H1 (cell line): Measurements from ENCODE around the gene TBC1D30. TPM values are rescaled to one million over a fixed set of nuclear protein-coding genes. Genes with fewer than 3 reads are reported as not detected.

ENCODE experiments used
- CTCF ChIA-PET: fragments of 300-600 bp; sonication (Branson Sonifier 250); formaldehyde crosslinking; loops from one replicate; lab custom pipeline; 2021; ENCODE audit not compliant: partially characterized antibody; lab: Charles Lee
- POLR2A ChIA-PET: fragments of 300-600 bp; sonication (Branson Sonifier 250); formaldehyde crosslinking; loops from one replicate; lab custom pipeline; 2021; ENCODE audit warnings: inconsistent platforms; ENCODE audit not compliant: partially characterized antibody; lab: Charles Lee
- DNase-seq, 2 experiments: peaks; one replicate each; pipeline versions ENCODE4 v3.0.0 to v3.0.0-alpha.2; 2010 to 2022; ENCODE audit warnings: low spot score in 2 of 2, low read depth in 1 of 2, mixed read lengths in 1 of 2
- FAIRE-seq: peaks from 2 replicates; lab custom pipeline; 2011; peaks lifted over from hg19 to GRCh38; lab: Jason Lieb, UNC
- H2AFZ ChIP-seq: 2 replicates; pipeline ENCODE4 v1.8.1; 2012; ENCODE audit warnings: low read length, inconsistent platforms
- H2AK5ac ChIP-seq: 2 replicates; pipeline ENCODE4 v1.6.1; 2013; ENCODE audit warnings: low read depth, low read length
- H2BK120ac ChIP-seq: replicated peaks from 2 replicates; pipeline ENCODE3; 2013; ENCODE audit warnings: low read depth, low read length, inconsistent platforms
- H2BK12ac ChIP-seq: 2 replicates; pipeline ENCODE4 v1.6.1; 2013; ENCODE audit warnings: low read depth, low read length
- H2BK15ac ChIP-seq: 2 replicates; pipeline ENCODE4 v1.6.1; 2013; ENCODE audit warnings: low read length
- H2BK20ac ChIP-seq: 2 replicates; pipeline ENCODE4 v1.6.1; 2013; ENCODE audit warnings: low read length
- H2BK5ac ChIP-seq: 2 replicates; pipeline ENCODE4 v1.6.1; 2013; ENCODE audit warnings: low read depth, low read length
- H3K14ac ChIP-seq: 2 replicates; pipeline ENCODE4 v1.6.1; 2013; ENCODE audit warnings: inconsistent platforms; ENCODE audit not compliant: insufficient read length
- H3K18ac ChIP-seq: 2 replicates; pipeline ENCODE4 v1.6.1; 2013; ENCODE audit warnings: low read length; ENCODE audit errors: extremely low read depth
- H3K23ac ChIP-seq: 2 replicates; pipeline ENCODE4 v1.6.1; 2013; ENCODE audit warnings: inconsistent platforms; ENCODE audit not compliant: insufficient read length
- H3K23me2 ChIP-seq: 2 replicates; pipeline ENCODE4 v1.6.1; 2013; ENCODE audit warnings: low read depth, low read length
- H3K27ac ChIP-seq: 2 replicates; pipeline ENCODE4 v1.6.1; 2011; ENCODE audit warnings: low read depth, low read length, inconsistent platforms
- H3K27me3 ChIP-seq, 4 experiments: replicated peaks in 1 of 4; 1 replicate in 1 of 4; 2 replicates in 3 of 4; pipeline versions ENCODE4 v1.6.1 to v1.8.1; 2011 to 2013; ENCODE audit warnings: low read length in 3 of 4, mild to moderate bottlenecking in 3 of 4, inconsistent platforms in 2 of 4, mixed read lengths in 2 of 4, moderate library complexity in 1 of 4; ENCODE audit not compliant: control insufficient read depth in 3 of 4, insufficient read depth in 3 of 4; ENCODE audit errors: extremely low read depth in 1 of 4
- H3K36me3 ChIP-seq, 4 experiments: 2 replicates each; pipeline versions ENCODE4 v1.6.1 to v1.8.1; 2011 to 2013; ENCODE audit warnings: mild to moderate bottlenecking in 4 of 4, low read length in 3 of 4, moderate library complexity in 2 of 4, control low read depth in 1 of 4, inconsistent platforms in 1 of 4; ENCODE audit not compliant: insufficient read depth in 4 of 4, control insufficient read depth in 2 of 4
- H3K4ac ChIP-seq: replicated peaks from 2 replicates; pipeline ENCODE3; 2013; ENCODE audit warnings: low read length, low read depth, mixed read lengths, inconsistent platforms; ENCODE audit not compliant: insufficient read length
- H3K4me1 ChIP-seq, 4 experiments: replicated peaks in 1 of 4; 1 replicate in 1 of 4; 2 replicates in 3 of 4; pipeline versions ENCODE4 v1.6.1 to v1.8.1; 2011 to 2013; ENCODE audit warnings: low read length in 3 of 4, inconsistent platforms in 2 of 4, mixed read lengths in 1 of 4; ENCODE audit not compliant: insufficient read depth in 4 of 4, control insufficient read depth in 3 of 4
- H3K4me2 ChIP-seq, 2 experiments: 2 replicates each; pipeline versions ENCODE4 v1.6.1 to v1.8.1; 2011 to 2013; ENCODE audit warnings: low read depth in 2 of 2, low read length in 2 of 2, control low read depth in 1 of 2, inconsistent platforms in 1 of 2, mild to moderate bottlenecking in 1 of 2; ENCODE audit not compliant: insufficient read depth in 1 of 2
- H3K4me3 ChIP-seq, 4 experiments: fragments of 200-600, 300-600 bp in 1 of 4; sonication (generic), shearing (Covaris generic), sonication (Bioruptor Twin) in 1 of 4; 2 replicates each; pipeline versions ENCODE4 v1.5.1 to v1.8.1; 2011 to 2016; ENCODE audit warnings: low read length in 4 of 4, low read depth in 3 of 4, control low read depth in 2 of 4, inconsistent platforms in 2 of 4, mild to moderate bottlenecking in 2 of 4, mixed read lengths in 1 of 4, moderate library complexity in 1 of 4; ENCODE audit not compliant: insufficient read depth in 2 of 4; ENCODE audit errors: extremely low read depth in 1 of 4
- H3K56ac ChIP-seq: replicated peaks from 2 replicates; pipeline ENCODE3; 2013; ENCODE audit warnings: low read depth, mild to moderate bottlenecking, mixed read lengths, low read length, inconsistent platforms; ENCODE audit not compliant: insufficient read length
- H3K79me1 ChIP-seq: 2 replicates; pipeline ENCODE4 v1.6.1; 2013; ENCODE audit warnings: low read depth, low read length, control low read depth
- H3K79me2 ChIP-seq, 2 experiments: 2 replicates each; pipeline versions ENCODE4 v1.6.1 to v1.8.1; 2012 to 2013; ENCODE audit warnings: low read length in 2 of 2, mild to moderate bottlenecking in 2 of 2, inconsistent platforms in 1 of 2; ENCODE audit not compliant: insufficient read depth in 2 of 2, control insufficient read depth in 1 of 2
- H3K9ac ChIP-seq, 4 experiments: replicated peaks in 1 of 4; 1 replicate in 1 of 4; 2 replicates in 3 of 4; pipeline versions ENCODE4 v1.6.1 to v1.8.1; 2011 to 2013; ENCODE audit warnings: low read depth in 3 of 4, low read length in 3 of 4, control low read depth in 2 of 4, mild to moderate bottlenecking in 2 of 4, moderate library complexity in 2 of 4, inconsistent platforms in 1 of 4; ENCODE audit errors: extremely low read depth in 1 of 4
- H3K9me3 ChIP-seq, 2 experiments: 2 replicates each; pipeline versions ENCODE4 v1.6.1 to v1.8.1; 2012 to 2013; ENCODE audit warnings: mild to moderate bottlenecking in 2 of 2, moderate library complexity in 2 of 2, control low read depth in 1 of 2, inconsistent platforms in 1 of 2, low read depth in 1 of 2, low read length in 1 of 2, mixed read lengths in 1 of 2; ENCODE audit not compliant: insufficient read depth in 2 of 2
- H4K20me1 ChIP-seq, 2 experiments: replicated peaks in 1 of 2; 2 replicates each; pipeline versions ENCODE3 to v1.8.1; 2011 to 2013; ENCODE audit warnings: inconsistent platforms in 2 of 2, low read length in 2 of 2, mild to moderate bottlenecking in 1 of 2; ENCODE audit not compliant: insufficient read depth in 2 of 2, control insufficient read depth in 1 of 2
- H4K5ac ChIP-seq: 2 replicates; pipeline ENCODE4 v1.6.1; 2013; ENCODE audit warnings: low read length, low read depth, mixed read lengths, inconsistent platforms; ENCODE audit not compliant: insufficient read length
- H4K8ac ChIP-seq: 2 replicates; pipeline ENCODE4 v1.8.0; 2013; ENCODE audit warnings: mild to moderate bottlenecking, moderate library complexity, low read length, inconsistent platforms; ENCODE audit not compliant: insufficient read depth; ENCODE audit errors: extremely low read depth
- H4K91ac ChIP-seq: replicated peaks from 2 replicates; pipeline ENCODE3; 2013; ENCODE audit warnings: low read length, mixed read lengths, inconsistent platforms; ENCODE audit not compliant: insufficient read length
- BRCA1 ChIP-seq: IDR thresholded peaks from 2 replicates; pipeline ENCODE4 v1.6.1; 2012; ENCODE audit warnings: low read depth, low read length, improper control_type of control experiment
- CTBP2 ChIP-seq: IDR thresholded peaks from 2 replicates; pipeline ENCODE4 v1.7.0; 2011; ENCODE audit warnings: borderline replicate concordance, mild to moderate bottlenecking, moderate library complexity, mixed read lengths, low read length; ENCODE audit not compliant: insufficient read depth, insufficient read length
- EGR1 ChIP-seq: IDR thresholded peaks from 2 replicates; pipeline ENCODE4 v1.6.1; 2011; ENCODE audit warnings: low read depth, low read length, borderline replicate concordance
- PHF8 ChIP-seq: fragments of 200-600 bp; sonication (generic); conservative IDR thresholded peaks from 2 replicates; pipeline ENCODE4 v1.7.1; 2012; ENCODE audit warnings: low read depth, mild to moderate bottlenecking, inconsistent platforms, low read length, moderate library complexity
- RXRA ChIP-seq: IDR thresholded peaks from 2 replicates; pipeline ENCODE4 v1.6.1; 2011; ENCODE audit warnings: low read depth, mild to moderate bottlenecking, low read length, moderate library complexity; ENCODE audit not compliant: insufficient read depth
- SAP30 ChIP-seq: fragments of 300-600 bp; sonication (generic); IDR thresholded peaks from 2 replicates; pipeline ENCODE4 v1.7.1; 2012; ENCODE audit warnings: low read length, moderate library complexity, mild to moderate bottlenecking, inconsistent platforms; ENCODE audit not compliant: insufficient read depth, insufficient replicate concordance
- SIN3A ChIP-seq, 2 experiments: IDR thresholded peaks in 1 of 2; conservative IDR thresholded peaks in 1 of 2; 2 replicates each; pipeline ENCODE4 v1.6.1; 2011 to 2012; ENCODE audit warnings: low read length in 2 of 2, improper control_type of control experiment in 1 of 2, low read depth in 1 of 2, mild to moderate bottlenecking in 1 of 2
- TAF7 ChIP-seq: optimal IDR thresholded peaks from 2 replicates; pipeline ENCODE3; 2011; ENCODE audit warnings: low read depth, mild to moderate bottlenecking, inconsistent platforms, low read length, moderate library complexity, borderline replicate concordance
- TCF12 ChIP-seq: IDR thresholded peaks from 2 replicates; pipeline ENCODE4 v1.6.1; 2011; ENCODE audit warnings: low read depth, mild to moderate bottlenecking, low read length
- TEAD4 ChIP-seq: IDR thresholded peaks from 2 replicates; pipeline ENCODE4 v1.6.1; 2012; ENCODE audit warnings: low read depth, low read length, inconsistent platforms, mixed read lengths
- ZNF274 ChIP-seq: IDR thresholded peaks from 2 replicates; pipeline ENCODE4 v1.7.0; 2012; ENCODE audit warnings: low read length, borderline replicate concordance; ENCODE audit errors: extremely low read depth
- WGBS, 2 experiments: shearing (Covaris generic) in 1 of 2; methylation state at CpG; one replicate each; pipeline versions ENCODE4 v1.1.6 to v1.1.7; 2013 to 2015; ENCODE audit warnings: low lambda C conversion rate in 2 of 2, mixed read lengths in 2 of 2, inconsistent platforms in 1 of 2, low coverage in 1 of 2, missing lambda C conversion rate in 1 of 2; ENCODE audit not compliant: insufficient replicate concordance in 2 of 2, insufficient coverage in 1 of 2, insufficient read length in 1 of 2; ENCODE audit errors: extremely low coverage in 1 of 2, missing lambda C conversion rate in 1 of 2; 5-methylcytosine and 5-hydroxymethylcytosine counted together
- polyA plus RNA-seq, 7 experiments: library from polyadenylated mRNA; depleted of rRNA in 3 of 7; stranded (reverse) in 5 of 7; unstranded in 2 of 7; fragments of >200 nt in 5 of 7; fragments of 200-250 nt in 2 of 7; gene quantifications; 1 replicate in 5 of 7; 2 replicates in 1 of 7; 4 replicates in 1 of 7; pipeline versions ENCODE4 v1.2.1 to v1.2.3, GENCODE V29; 2011 to 2013; ENCODE audit warnings: missing spikeins in 2 of 7, mixed read lengths in 2 of 7
- total RNA-seq: library from RNA; stranded (reverse); fragmentation: NEBNext Ultra II Directional; extraction: Animal tissue kit (Norgen Biotek cat#: 25700); gene quantifications from 2 replicates; pipeline ENCODE4 v1.2.1, GENCODE V29; 2021

Gene TBC1D30
- total and polyA plus RNA-seq, 2 of the 8 experiments (the other 6 are each of a cell fraction or from before 2014, with no cell fraction given): 2.8 to 5.5 TPM

- FAIRE-seq: no peak
- no peak overlapping the region for H2BK20ac ChIP-seq
- H2BK12ac ChIP-seq: no peak overlapping the region
- TF ChIP-seq TEAD4 (no peak), SAP30 (no peak), BRCA1 (no peak), PHF8 (no peak), EGR1 (no peak), RXRA (no peak), TAF7 (no peak), TCF12 (no peak), CTBP2 (no peak), ZNF274 (no peak), SIN3A (conservative IDR thresholded peaks at IDR 0.05 in 1 of 2, IDR thresholded peaks at IDR 0.05 in 1 of 2; ENCODE audit: low read depth in 1 of 2, low read length in 2 of 2) (no peak)
- no peaks in the 10 kb centered on the region for H3K4me1 ChIP-seq
- no peak overlapping the region for H2AK5ac ChIP-seq
- H4K91ac ChIP-seq: no peak overlapping the region
- H2AFZ ChIP-seq: peak overlapping the region; percentile 26; the same call in 1 of the 2 replicates
- DNase-seq: no peak
- no peak overlapping the region for H3K27ac ChIP-seq
- H3K23me2 ChIP-seq: no peaks in the 10 kb centered on the region
- no peaks in the 10 kb centered on the region for H3K79me2 ChIP-seq
- 84% methylated on average over 5 of the region's 5 CpGs; no CpG with 5 or more reads in 1 of the 2 experiments for WGBS, 2 experiments
- H3K4me3 ChIP-seq: no peak overlapping the region
- no peaks in the 10 kb centered on the region for H3K27me3 ChIP-seq
- ChIA-PET POLR2A (no interaction called here), CTCF (interaction anchor here (1.2 to 4.7 kb wide), 2 partner anchors 12 to 15 kb away, joined by 3 to 31 read pairs; no protein-coding TSS in a partner anchor)
- no peak overlapping the region for H2BK5ac ChIP-seq
- no peaks in the 10 kb centered on the region for H3K79me1 ChIP-seq
- no peak overlapping the region for H3K4ac ChIP-seq
- H3K14ac ChIP-seq: no peak overlapping the region
- H3K36me3 ChIP-seq: no peaks in the 10 kb centered on the region
- H3K18ac ChIP-seq: no peak overlapping the region
- H2BK15ac ChIP-seq: no peak overlapping the region
- no peak overlapping the region for H2BK120ac ChIP-seq
- H4K20me1 ChIP-seq: no peaks in the 10 kb centered on the region
- H3K4me2 ChIP-seq: no peak overlapping the region
- H3K23ac ChIP-seq: no peak overlapping the region
- H4K5ac ChIP-seq: no peak overlapping the region
- H4K8ac ChIP-seq: no peak overlapping the region
- no peak overlapping the region for H3K9ac ChIP-seq
- H3K9me3 ChIP-seq: no peaks in the 10 kb centered on the region; a peak in 1 of 4 replicates
- H3K56ac ChIP-seq: no peak overlapping the region
These were observed 79.2 kb downstream of the TBC1D30 start for GRCh38 chr12:64903479-64904152.
